Spleen (tissue), 7 donors: ENCODE measurements around the gene PDE4A.

Experiments
- CTCF ChIP-seq, 11 experiments: fragments of 200-600 bp in 7 of 11; fragments of 450-650 bp in 4 of 11; sonication (generic) in 4 of 11; IDR thresholded peaks in 8 of 11; conservative IDR thresholded peaks in 3 of 11; 1 replicate in 7 of 11; 2 replicates in 4 of 11; pipeline versions ENCODE4 v1.4.0 to v1.8.0; 2016 to 2021; ENCODE audit warnings: antibody characterized with exemption in 11 of 11, inconsistent platforms in 4 of 11, mild to moderate bottlenecking in 1 of 11
- POLR2A ChIP-seq, 3 donors: fragments of 450-650 bp; IDR thresholded peaks; one replicate each; pipeline ENCODE4 v1.5.1; 2017; ENCODE audit warnings: antibody characterized with exemption in 3 of 3, mild to moderate bottlenecking in 1 of 3
- POLR2AphosphoS5 ChIP-seq, 3 donors: sonication (generic); formaldehyde crosslinking; IDR thresholded peaks; one replicate each; pipeline ENCODE4 v1.5.1; 2017; ENCODE audit warnings: antibody characterized with exemption in 3 of 3
- donor health status: DM: no; HTN: no; CAD: no; lungs with moderate emphysema.
- donor health status: DM: no; HTN: no; CAD: no.
- donor health status: DM: no; HTN: no; CAD: no.

DNA sequence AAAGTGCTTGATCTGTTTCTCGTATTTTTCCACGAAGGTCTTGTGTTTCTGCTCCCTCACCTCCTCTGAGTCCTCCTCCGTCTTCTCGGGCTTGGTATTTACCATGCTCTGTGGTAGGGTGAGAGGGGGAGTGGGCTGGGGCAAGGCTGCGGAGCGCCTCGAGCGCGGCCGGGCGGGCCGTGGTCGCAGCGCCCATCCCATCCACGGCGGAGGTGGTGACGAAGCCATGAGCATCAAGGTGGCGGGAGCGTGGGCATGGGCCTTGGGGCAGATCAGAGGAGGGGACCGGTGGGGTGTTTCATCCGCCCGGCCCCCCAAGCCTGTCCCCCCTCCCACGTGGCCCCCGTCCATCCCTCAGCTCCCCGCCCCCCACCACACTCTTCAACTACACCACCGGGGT lies 24.9 kb upstream of the PDE4A start:
- TF ChIP-seq CTCF (IDR thresholded peaks at IDR 0.05 in 8 of 11, conservative IDR thresholded peaks at IDR 0.05 in 3 of 11) (no peak), POLR2A (IDR thresholded peaks at IDR 0.05) (no peak), POLR2AphosphoS5 (IDR thresholded peaks at IDR 0.05) (peak in 1 of 3 donors; percentile 20)
